Fibroblast of pulmonary artery (primary cell): ENCODE results near the gene PAX7.

ENCODE experiments used
- DNase-seq: peaks from one replicate; pipeline ENCODE4 v3.0.0-alpha.2; 2010; ENCODE audit warnings: low read depth
- H3K4me3 ChIP-seq: replicated peaks from 2 replicates; pipeline ENCODE4 v1.5.1; 2011; ENCODE audit warnings: low read depth, mild to moderate bottlenecking, control low read depth, low read length, moderate library complexity
- CTCF ChIP-seq: IDR thresholded peaks from 2 replicates; pipeline ENCODE4 v1.5.1; 2011; ENCODE audit warnings: mild to moderate bottlenecking, control low read depth, low read length, inconsistent platforms; ENCODE audit errors: missing control alignments

PAX7 gene

GRCh38 chr1:18722270-18722669, 91.6 kb downstream of the PAX7 start:
- no peak for TF ChIP-seq CTCF
- no peak for DNase-seq
- H3K4me3 ChIP-seq, result no peak overlapping the region

- H3K4me3 ChIP-seq, result no peak overlapping the region
- no peak for DNase-seq
- TF ChIP-seq CTCF, result no peak
Measured at GRCh38 chr1:18723206-18723605, 92.6 kb downstream of the PAX7 start.

GRCh38 chr1:18723701-18724411, 93.2 kb downstream of the PAX7 start:
- H3K4me3 ChIP-seq, result no peak overlapping the region
- no peak for TF ChIP-seq CTCF
- DNase-seq, result no peak

- no peak overlapping the region for H3K4me3 ChIP-seq
- DNase-seq, result no peak
- no peak for TF ChIP-seq CTCF
Measured at GRCh38 chr1:18724801-18725200, 94.2 kb downstream of the PAX7 start.

GRCh38 chr1:18725231-18725895, 94.7 kb downstream of the PAX7 start:
- no peak overlapping the region for H3K4me3 ChIP-seq
- DNase-seq, result no peak
- no peak for TF ChIP-seq CTCF

- no peak for DNase-seq
- no peak overlapping the region for H3K4me3 ChIP-seq
- TF ChIP-seq CTCF, result no peak
Measured at GRCh38 chr1:18726368-18726767, 95.7 kb downstream of the PAX7 start.

- no peak for TF ChIP-seq CTCF
- no peak for DNase-seq
- H3K4me3 ChIP-seq, result no peak overlapping the region
Measured at GRCh38 chr1:18727956-18728355, 97.3 kb downstream of the PAX7 start.
